Effector memory CD4-positive, alpha-beta T cell (primary cell): Measurements from ENCODE around the gene GGT6.
"Not testable (repeated sequence)": the region's sequence is repeated elsewhere in the genome, so short reads cannot be mapped to it uniquely, and the experiment has no call there.

Experiments
- DNase-seq, 3 donors: peaks; one replicate each; pipeline ENCODE4 v3.0.0-alpha.2; 2020
- H3K27ac ChIP-seq: 2 replicates; pipeline ENCODE4 v1.7.0; 2013; ENCODE audit warnings: mild to moderate bottlenecking, low read length, moderate library complexity; ENCODE audit not compliant: insufficient read depth, poor library complexity, severe bottlenecking
- H3K27me3 ChIP-seq: replicated peaks from 2 replicates; pipeline ENCODE4 v1.7.0; 2013; ENCODE audit warnings: mild to moderate bottlenecking, low read length; ENCODE audit not compliant: insufficient read depth, control insufficient read depth, poor library complexity, severe bottlenecking
- H3K36me3 ChIP-seq: 2 replicates; pipeline ENCODE4 v1.7.0; 2013; ENCODE audit warnings: mild to moderate bottlenecking, low read length, moderate library complexity; ENCODE audit not compliant: control insufficient read depth, insufficient read depth
- H3K4me1 ChIP-seq: 2 replicates; pipeline ENCODE4 v1.7.0; 2013; ENCODE audit warnings: low read length, mild to moderate bottlenecking; ENCODE audit not compliant: control insufficient read depth, insufficient read depth, poor library complexity, severe bottlenecking
- H3K4me3 ChIP-seq: 2 replicates; pipeline ENCODE4 v1.7.0; 2013; ENCODE audit warnings: low read length, low read depth, mild to moderate bottlenecking; ENCODE audit not compliant: insufficient read depth, poor library complexity, severe bottlenecking
- H3K9me3 ChIP-seq: 2 replicates; pipeline ENCODE4 v1.7.0; 2013; ENCODE audit warnings: mild to moderate bottlenecking, low read length, moderate library complexity; ENCODE audit not compliant: control insufficient read depth
- total RNA-seq, 3 donors: gene quantifications; one replicate each; lab custom pipeline; 2026; lab: John Stamatoyannopoulos, UW

The GGT6 gene, protein sequence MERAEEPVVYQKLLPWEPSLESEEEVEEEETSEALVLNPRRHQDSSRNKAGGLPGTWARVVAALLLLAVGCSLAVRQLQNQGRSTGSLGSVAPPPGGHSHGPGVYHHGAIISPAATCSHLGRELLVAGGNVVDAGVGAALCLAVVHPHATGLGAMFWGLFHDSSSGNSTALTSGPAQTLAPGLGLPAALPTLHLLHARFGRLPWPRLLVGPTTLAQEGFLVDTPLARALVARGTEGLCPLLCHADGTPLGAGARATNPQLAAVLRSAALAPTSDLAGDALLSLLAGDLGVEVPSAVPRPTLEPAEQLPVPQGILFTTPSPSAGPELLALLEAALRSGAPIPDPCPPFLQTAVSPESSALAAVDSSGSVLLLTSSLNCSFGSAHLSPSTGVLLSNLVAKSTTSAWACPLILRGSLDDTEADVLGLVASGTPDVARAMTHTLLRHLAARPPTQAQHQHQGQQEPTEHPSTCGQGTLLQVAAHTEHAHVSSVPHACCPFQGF
- total RNA-seq = 0 reads per million in 3 donors

DNA sequence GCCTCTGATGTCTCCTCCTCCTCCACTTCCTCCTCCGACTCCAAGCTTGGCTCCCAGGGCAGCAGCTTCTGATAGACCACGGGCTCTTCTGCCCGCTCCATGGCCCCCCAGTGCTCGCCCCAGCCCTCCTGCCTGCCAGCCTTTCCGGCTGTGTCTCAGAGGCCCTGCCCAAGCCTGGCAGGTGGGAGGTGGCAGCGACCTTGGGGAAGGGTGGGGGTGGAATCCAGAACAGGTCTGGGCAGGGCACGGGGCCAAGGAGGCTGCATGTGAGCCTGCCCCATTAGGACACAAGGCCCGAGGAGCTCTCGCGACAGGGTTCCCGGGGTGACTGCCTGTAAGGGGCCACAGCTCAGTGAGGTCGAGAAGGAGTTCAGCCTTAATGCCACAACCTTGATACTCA is at the start of gene GGT6:
TSS of gene GGT6 (minus strand) at position 157 of the 400 bp plus-strand sequence. CDS start at position 101, 56 bp downstream.
- no peak for DNase-seq
- H3K27ac ChIP-seq = no peak within 1 kb of the TSS
- H3K27me3 ChIP-seq = no peaks in the 10 kb centered on the region
- no peak within 1 kb of the TSS for H3K4me3 ChIP-seq
- no peaks in the 10 kb centered on the region for H3K36me3 ChIP-seq
- H3K4me1 ChIP-seq = peaks cover 5% of the 10 kb centered on the region
- H3K9me3 ChIP-seq = no peaks in the 10 kb centered on the region

DNA sequence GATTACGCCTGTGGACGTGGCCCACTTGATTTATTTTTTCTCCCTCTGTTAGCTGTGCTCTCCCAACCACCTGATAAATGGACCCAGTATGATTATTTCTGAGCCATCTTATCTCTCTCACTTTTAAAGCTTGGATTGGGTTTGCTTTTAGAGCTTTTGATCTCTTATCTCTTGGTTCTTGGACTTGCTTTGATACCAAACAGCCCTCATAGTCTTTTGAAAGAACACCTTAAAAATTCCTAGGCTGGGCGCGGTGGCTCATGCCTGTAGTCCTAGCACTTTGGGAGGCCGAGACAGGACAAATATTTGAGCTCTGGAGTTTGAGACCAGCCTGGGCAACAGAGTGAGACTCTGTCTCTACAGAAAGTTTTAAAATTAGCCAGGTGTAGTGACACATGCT is 49.8 kb upstream of the GGT6 start:
- no peak overlapping the region for H3K27ac ChIP-seq
- H3K27me3 ChIP-seq = no peaks in the 10 kb centered on the region
- no peaks in the 10 kb centered on the region for H3K4me1 ChIP-seq
- no peak overlapping the region for H3K4me3 ChIP-seq
- DNase-seq = no peak
- no peaks in the 10 kb centered on the region for H3K9me3 ChIP-seq
- H3K36me3 ChIP-seq = no peaks in the 10 kb centered on the region

DNA sequence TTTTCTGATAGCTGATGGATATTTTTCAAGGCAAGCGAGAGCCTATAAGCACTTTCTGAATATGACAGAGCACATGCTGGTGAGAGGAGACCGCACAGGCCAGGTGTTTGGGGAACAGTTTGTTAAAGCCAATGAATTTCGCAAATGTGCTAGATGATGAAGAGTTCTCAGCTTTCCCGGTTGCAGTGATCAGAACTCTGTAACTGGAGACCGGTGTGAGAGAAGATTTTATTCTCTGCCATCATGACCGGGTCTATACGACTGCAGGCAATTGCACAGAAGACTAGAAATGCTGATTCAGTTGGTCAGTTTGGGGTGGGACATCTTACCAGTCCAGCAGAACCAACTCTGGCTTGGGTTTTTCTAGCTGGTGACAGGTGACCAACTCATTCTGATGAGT is 49.4 kb upstream of the GGT6 start:
- Histone ChIP-seq H3K36me3 (no peaks in the 10 kb centered on the region), H3K27ac (no peak overlapping the region), H3K9me3 (no peaks in the 10 kb centered on the region), H3K4me1 (no peaks in the 10 kb centered on the region), H3K4me3 (no peak overlapping the region), H3K27me3 (no peaks in the 10 kb centered on the region)
- no peak for DNase-seq

DNA sequence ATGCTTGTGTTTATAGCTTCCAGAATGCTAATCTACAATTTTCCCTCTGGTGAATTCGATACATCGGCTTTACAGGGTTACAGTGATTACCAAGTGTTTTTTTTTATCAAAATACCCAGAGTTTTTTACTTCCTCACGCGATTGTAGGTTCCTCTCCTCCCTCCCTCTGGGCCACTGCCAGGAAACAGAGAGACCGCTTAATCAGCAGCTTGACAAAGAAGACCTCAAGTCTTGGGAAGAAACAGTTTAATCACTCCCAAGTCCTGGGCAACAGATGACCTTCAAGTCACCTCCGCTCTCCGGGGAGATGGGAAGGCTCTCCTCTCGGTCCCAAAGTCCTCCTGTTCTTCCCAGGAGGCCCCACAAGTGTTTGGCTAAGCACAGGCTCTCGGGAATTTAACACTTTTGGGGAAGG is 47.4 kb upstream of the GGT6 start:
- no peaks in the 10 kb centered on the region for H3K27me3 ChIP-seq
- no peak overlapping the region for H3K4me3 ChIP-seq
- no peak overlapping the region for H3K27ac ChIP-seq

DNA sequence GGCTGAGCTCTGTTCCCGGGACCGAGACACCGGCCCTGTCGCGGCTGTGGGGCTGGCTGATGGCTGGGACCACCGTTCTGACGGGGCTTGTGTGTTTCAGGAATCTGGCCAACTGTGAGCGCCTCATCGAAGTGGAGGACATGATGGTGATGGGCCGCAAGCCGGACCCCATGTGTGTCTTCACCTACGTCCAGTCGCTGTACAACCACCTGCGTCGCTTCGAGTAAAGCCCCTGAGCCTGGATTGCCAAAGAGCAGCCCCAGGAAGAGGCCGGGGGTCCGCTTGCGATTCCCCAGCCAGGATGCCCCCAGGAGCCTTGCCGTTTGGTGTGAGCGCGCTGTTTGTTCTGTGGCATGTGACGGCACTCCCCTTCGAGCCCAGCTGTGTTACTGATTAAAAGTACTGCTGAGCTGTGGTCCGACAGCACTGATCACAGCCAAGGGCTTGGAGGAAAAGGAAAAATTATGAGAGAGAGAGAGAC is 46.9 kb upstream of the GGT6 start:
- Histone ChIP-seq H3K9me3 (no peaks in the 10 kb centered on the region), H3K4me1 (no peaks in the 10 kb centered on the region), H3K4me3 (no peak overlapping the region), H3K27ac (no peak overlapping the region), H3K27me3 (no peaks in the 10 kb centered on the region), H3K36me3 (no peaks in the 10 kb centered on the region)
- DNase-seq = no peak

More for the DNA sequence above, 47.4 kb upstream of the GGT6 start:
- Histone ChIP-seq H3K9me3 (no peaks in the 10 kb centered on the region), H3K36me3 (no peaks in the 10 kb centered on the region), H3K4me1 (no peaks in the 10 kb centered on the region)
- no peak for DNase-seq

DNA sequence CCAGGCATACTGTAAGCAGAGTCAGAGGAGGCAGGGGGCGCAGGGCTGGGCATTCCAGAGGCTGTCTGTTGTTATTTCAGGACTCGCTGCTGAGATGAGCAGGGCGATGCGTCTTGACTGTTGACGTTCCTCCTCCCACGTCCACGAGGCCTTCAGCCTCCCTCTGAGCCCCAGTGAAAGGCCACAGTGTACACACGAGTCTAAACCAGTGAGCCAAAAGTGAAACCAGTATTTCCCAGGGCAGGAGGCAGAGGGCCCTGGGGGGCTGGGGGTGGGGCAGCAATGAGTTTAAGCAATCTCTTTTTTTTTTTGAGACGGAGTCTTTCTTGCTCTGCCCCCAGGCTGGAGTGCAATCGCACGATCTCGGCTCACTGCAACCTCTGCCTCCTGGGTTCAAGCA is 45.4 kb upstream of the GGT6 start:
- H3K9me3 ChIP-seq = no peaks in the 10 kb centered on the region
- H3K4me1 ChIP-seq = no peaks in the 10 kb centered on the region
- H3K27ac ChIP-seq = no peak overlapping the region
- no peaks in the 10 kb centered on the region for H3K27me3 ChIP-seq
- H3K36me3 ChIP-seq = no peaks in the 10 kb centered on the region
- no peak overlapping the region for H3K4me3 ChIP-seq
- no peak for DNase-seq

DNA sequence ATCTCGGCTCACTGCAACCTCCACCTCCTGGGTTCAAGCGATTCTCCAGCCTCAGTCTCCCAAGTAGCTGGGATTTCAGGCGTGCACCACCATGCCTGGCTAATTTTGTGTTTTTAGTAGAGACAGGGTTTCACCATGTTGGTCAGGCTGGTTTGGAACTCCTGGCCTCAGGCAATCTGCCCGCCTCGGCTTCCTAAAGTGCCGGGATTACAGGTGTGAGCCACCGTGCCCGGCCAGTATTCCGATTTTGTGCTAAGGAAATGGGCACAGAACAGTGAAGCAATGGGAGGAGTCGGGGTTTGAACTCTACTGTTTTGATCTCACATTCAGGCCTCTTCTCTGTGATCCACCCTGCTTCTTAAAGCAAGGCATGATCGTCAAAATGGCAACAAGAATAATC is 44.4 kb upstream of the GGT6 start:
- not testable (repeated sequence) for H3K4me3 ChIP-seq, H3K9me3 ChIP-seq, H3K27ac ChIP-seq, H3K27me3 ChIP-seq, H3K4me1 ChIP-seq, H3K36me3 ChIP-seq, DNase-seq

DNA sequence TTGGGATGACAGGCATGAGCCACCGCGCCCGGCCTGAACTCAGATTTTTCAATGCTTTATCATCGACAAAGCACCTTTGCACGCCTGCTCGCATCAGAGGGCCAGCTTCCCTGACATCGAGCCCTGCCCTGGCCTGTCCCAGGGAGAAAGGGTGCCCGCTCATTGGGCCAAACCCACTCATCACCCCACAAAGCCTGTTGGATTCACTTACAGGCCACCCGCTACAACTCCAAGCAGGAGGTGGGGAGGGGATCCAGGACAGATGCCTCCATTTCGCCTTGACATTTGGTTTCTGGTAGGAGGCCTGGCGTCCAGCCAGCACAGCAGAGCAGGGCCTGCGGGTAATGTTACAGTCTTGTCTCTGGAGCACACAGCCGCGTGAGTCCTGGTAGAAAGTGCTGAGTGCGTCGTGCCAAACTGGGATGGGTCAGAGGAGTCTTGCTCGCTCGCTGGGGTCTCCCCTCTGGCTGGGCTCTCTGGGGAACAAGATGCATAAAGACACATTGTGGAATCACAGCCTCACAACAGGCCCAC is 43.8 kb upstream of the GGT6 start:
- DNase-seq = no peak
- Histone ChIP-seq H3K27me3 (peaks cover 2% of the 10 kb centered on the region), H3K27ac (no peak overlapping the region), H3K36me3 (no peaks in the 10 kb centered on the region), H3K9me3 (no peaks in the 10 kb centered on the region), H3K4me1 (no peaks in the 10 kb centered on the region), H3K4me3 (no peak overlapping the region)

DNA sequence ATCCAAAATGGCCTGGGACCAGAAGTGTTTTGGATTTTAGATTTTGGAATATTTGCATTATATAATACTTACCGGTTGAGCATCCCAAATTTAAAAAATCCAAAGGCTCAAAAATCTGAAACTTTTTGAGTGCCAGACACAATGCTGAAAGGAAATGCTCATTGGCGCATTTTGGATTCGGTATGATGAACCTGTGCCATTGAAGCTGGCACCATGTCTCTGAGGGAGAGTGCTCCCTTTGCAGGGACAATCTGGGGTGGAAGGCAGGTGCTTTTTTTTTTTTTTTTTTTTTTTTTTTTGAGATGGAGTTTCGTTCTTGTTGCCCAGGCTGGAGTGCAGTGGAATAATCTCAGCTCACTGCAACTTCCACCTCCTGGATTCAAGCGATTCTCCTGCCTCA is 41.7 kb upstream of the GGT6 start:
- Histone ChIP-seq H3K27ac (no peak overlapping the region), H3K27me3 (peaks cover 3% of the 10 kb centered on the region), H3K4me1 (no peaks in the 10 kb centered on the region), H3K9me3 (no peaks in the 10 kb centered on the region), H3K4me3 (no peak overlapping the region), H3K36me3 (no peaks in the 10 kb centered on the region)
- no peak for DNase-seq

DNA sequence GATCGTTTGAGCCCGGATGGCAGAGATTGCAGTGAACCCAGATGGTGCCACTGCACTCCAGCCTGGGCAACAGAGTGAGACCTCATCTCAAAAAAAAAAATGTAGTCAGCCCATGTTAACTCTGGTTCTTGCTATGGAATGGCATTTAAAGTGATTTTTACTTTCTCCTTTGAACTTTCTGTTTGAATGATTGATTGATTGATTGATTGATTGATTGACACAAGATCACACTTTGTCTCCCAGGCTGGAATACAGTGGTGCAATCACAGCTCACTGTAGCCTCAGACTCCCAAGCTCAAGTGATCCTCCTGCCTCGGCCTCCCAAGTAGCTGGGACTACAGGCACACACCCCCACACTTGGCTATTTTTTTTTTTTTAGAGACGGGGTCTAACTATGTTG is 40.9 kb upstream of the GGT6 start:
- no peaks in the 10 kb centered on the region for H3K9me3 ChIP-seq
- H3K4me1 ChIP-seq = no peaks in the 10 kb centered on the region
- H3K4me3 ChIP-seq = no peak overlapping the region
- DNase-seq = no peak
- no peaks in the 10 kb centered on the region for H3K36me3 ChIP-seq
- no peak overlapping the region for H3K27ac ChIP-seq
- peaks cover 3% of the 10 kb centered on the region for H3K27me3 ChIP-seq
